K562 (cell line): ENCODE results near the gene CCDC97. TPM values are rescaled to one million over a fixed set of nuclear protein-coding genes. Genes with fewer than 3 reads are reported as not detected.

ENCODE experiments used
- ATF7 ChIP-seq: fragments of 450-650 bp; IDR thresholded peaks from 2 replicates; pipeline ENCODE4 v1.7.1; 2014; ENCODE audit warnings: mild to moderate bottlenecking, moderate library complexity
- CHD7 ChIP-seq: fragments of 200-600 bp; sonication (generic); IDR thresholded peaks from one replicate; pipeline ENCODE4 v1.6.1; 2012; ENCODE audit warnings: mild to moderate bottlenecking, low read depth, low read length, inconsistent platforms
- ELK3 ChIP-seq: fragments of 450-650 bp; formaldehyde crosslinking; IDR thresholded peaks from 2 replicates; pipeline ENCODE4 v1.4.0; 2020; ENCODE audit warnings: mild to moderate bottlenecking
- HSF4 ChIP-seq: fragments of 250-450 bp; sonication (Bioruptor Pico); IDR thresholded peaks from 2 replicates; pipeline ENCODE4 v2.1.2; 2022; ENCODE audit warnings: mild to moderate bottlenecking, moderate library complexity, borderline replicate concordance
- KAT7 ChIP-seq: sonication (generic); formaldehyde crosslinking; IDR thresholded peaks from 2 replicates; pipeline ENCODE4 v1.8.0; 2022; ENCODE audit warnings: missing genetic modification reagents, mild to moderate bottlenecking, borderline replicate concordance
- NR4A1 ChIP-seq, 2 experiments: fragments of 250-450 bp in 1 of 2; fragments of 450-650 bp in 1 of 2; sonication (Bioruptor Pico) in 1 of 2; IDR thresholded peaks; 2 replicates each; pipeline versions ENCODE4 v1.4.0 to v1.6.1; 2016 to 2020; ENCODE audit warnings: mild to moderate bottlenecking in 2 of 2, missing compliant biosample characterization in 1 of 2, missing genetic modification characterization in 1 of 2, moderate library complexity in 1 of 2
- RHOXF2B ChIP-seq: fragments of 250-450 bp; sonication (Bioruptor Pico); conservative IDR thresholded peaks from 2 replicates; pipeline ENCODE4 v1.5.1; 2021
- SETDB1 ChIP-seq: IDR thresholded peaks from one replicate; pipeline ENCODE4 v1.6.1; 2012; ENCODE audit warnings: low read length, control low read depth, inconsistent platforms
- SNIP1 ChIP-seq: fragments of 450-650 bp; IDR thresholded peaks from 2 replicates; pipeline ENCODE4 v1.7.1; 2017; ENCODE audit warnings: low read depth, mild to moderate bottlenecking
- SRSF1 ChIP-seq: fragments of 200-400 bp; formaldehyde crosslinking; IDR thresholded peaks from 2 replicates; pipeline ENCODE4 v1.6.1; 2017; ENCODE audit warnings: mild to moderate bottlenecking, low read depth, low read length, moderate library complexity
- ZNF12 ChIP-seq: sonication (generic); formaldehyde crosslinking; IDR thresholded peaks from 2 replicates; pipeline ENCODE4 v1.4.0; 2020; ENCODE audit warnings: mild to moderate bottlenecking, missing genetic modification reagents
- ZNF76 ChIP-seq: fragments of 250-450 bp; sonication (Bioruptor Pico); IDR thresholded peaks from 2 replicates; pipeline ENCODE4 v1.4.0; 2020; ENCODE audit warnings: mild to moderate bottlenecking, moderate library complexity, borderline replicate concordance
- ZNF79 ChIP-seq: fragments of 250-450 bp; sonication (Bioruptor Pico); IDR thresholded peaks from 2 replicates; pipeline ENCODE4 v1.4.0; 2020; ENCODE audit warnings: low read depth, mild to moderate bottlenecking, moderate library complexity
- polyA plus RNA-seq, 8 experiments: library from polyadenylated mRNA; depleted of rRNA in 4 of 8; stranded (reverse) in 5 of 8; unstranded in 3 of 8; fragments of >200 nt; fragmentation: Nextera tagmentation in 2 of 8; fragmentation: Illumina TruSeq in 1 of 8; extraction: Ambion mirVana in 2 of 8; extraction: Trizol in 1 of 8; gene quantifications; 2 replicates each; pipeline versions ENCODE4 v1.2.1 to v1.2.3, GENCODE V29; 2011 to 2014; ENCODE audit warnings: inconsistent platforms in 1 of 8, missing spikeins in 1 of 8
- total RNA-seq, 7 experiments: library from RNA; depleted of rRNA in 6 of 7; stranded (reverse); fragments of >200 nt in 6 of 7; fragmentation: Illumina TruSeq in 2 of 7; extraction: Trizol in 2 of 7; gene quantifications; 2 replicates each; pipeline versions ENCODE4 v1.2.1 to v1.2.3, GENCODE V29; 2011 to 2021; ENCODE audit warnings: low replicate concordance in 1 of 7
- TF ChIP-seq, protein P1 (sequence below), 2 experiments: fragments of 450-650 bp; IDR thresholded peaks; 2 replicates each; pipeline ENCODE4 v1.6.1; 2016

The CCDC97 gene
- total and polyA plus RNA-seq, 9 of the 15 experiments (the other 6 are each of a cell fraction or from before 2014, with no cell fraction given): 0.60 to 16.5 (median 7.0) TPM

GRCh38 chr19:41323430-41324125, 13.6 kb downstream of the CCDC97 start (continued):
- no peak for TF ChIP-seq SRSF1
- no peak for TF ChIP-seq HSF4 (CRISPR knock-in tag)
- no peak for TF ChIP-seq RHOXF2B
- no peak; the same call in 1 of the 2 replicates for TF ChIP-seq ZNF12 (CRISPR knock-in tag)
- no peak for TF ChIP-seq ELK3 (CRISPR knock-in tag)
- no peak for TF ChIP-seq SETDB1
- TF ChIP-seq ZNF76 (CRISPR knock-in tag): no peak
- TF ChIP-seq, protein P1, sequence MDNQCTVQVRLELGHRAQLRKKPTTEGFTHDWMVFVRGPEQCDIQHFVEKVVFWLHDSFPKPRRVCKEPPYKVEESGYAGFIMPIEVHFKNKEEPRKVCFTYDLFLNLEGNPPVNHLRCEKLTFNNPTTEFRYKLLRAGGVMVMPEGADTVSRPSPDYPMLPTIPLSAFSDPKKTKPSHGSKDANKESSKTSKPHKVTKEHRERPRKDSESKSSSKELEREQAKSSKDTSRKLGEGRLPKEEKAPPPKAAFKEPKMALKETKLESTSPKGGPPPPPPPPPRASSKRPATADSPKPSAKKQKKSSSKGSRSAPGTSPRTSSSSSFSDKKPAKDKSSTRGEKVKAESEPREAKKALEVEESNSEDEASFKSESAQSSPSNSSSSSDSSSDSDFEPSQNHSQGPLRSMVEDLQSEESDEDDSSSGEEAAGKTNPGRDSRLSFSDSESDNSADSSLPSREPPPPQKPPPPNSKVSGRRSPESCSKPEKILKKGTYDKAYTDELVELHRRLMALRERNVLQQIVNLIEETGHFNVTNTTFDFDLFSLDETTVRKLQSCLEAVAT (IDR thresholded peaks at IDR 0.05): peak; percentile 19 to 83; a peak in 2 of 4 replicates
- TF ChIP-seq NR4A1 (CRISPR knock-in tag; IDR thresholded peaks at IDR 0.05): peak; percentile 15; the same call in 1 of the 2 replicates
- no peak for TF ChIP-seq NR4A1 (tag; IDR thresholded peaks at IDR 0.05)
- TF ChIP-seq KAT7 (CRISPR knock-in tag): no peak
- TF ChIP-seq ZNF79: no peak
- no peak for TF ChIP-seq SNIP1
- TF ChIP-seq ATF7: peak; percentile 61; the same call in 1 of the 2 replicates
- TF ChIP-seq CHD7: no peak
